Transverse colon (tissue), 4 donors: ENCODE data around the gene SFXN5. TPM values are rescaled to one million over a fixed set of nuclear protein-coding genes. Genes with fewer than 3 reads are reported as not detected.

Source experiments
- DNase-seq: peaks from one replicate; pipeline ENCODE4 v3.0.0-alpha.2; 2019
- H3K27ac ChIP-seq, 4 donors: fragments of 200-600 bp; sonication (generic); 2 replicates each; pipeline ENCODE4 v1.5.1; 2016 to 2018; ENCODE audit warnings: inconsistent platforms in 4 of 4
- H3K27me3 ChIP-seq: fragments of 200-600 bp; sonication (generic); 2 replicates; pipeline ENCODE4 v1.5.1; 2017; ENCODE audit warnings: inconsistent platforms
- H3K36me3 ChIP-seq, 4 donors: fragments of 200-600 bp; sonication (generic); 2 replicates each; pipeline ENCODE4 v1.5.1; 2017 to 2019; ENCODE audit warnings: inconsistent platforms in 4 of 4
- H3K4me1 ChIP-seq, 4 donors: fragments of 200-600 bp; sonication (generic); 2 replicates each; pipeline ENCODE4 v1.5.1; 2017 to 2020; ENCODE audit warnings: inconsistent platforms in 4 of 4
- H3K4me3 ChIP-seq, 4 donors: fragments of 200-600 bp; sonication (generic); 1 replicate in 1 of 4; 2 replicates in 3 of 4; pipeline versions ENCODE4 v1.5.1 to v1.6.1; 2017 to 2019; ENCODE audit warnings: inconsistent platforms in 4 of 4
- H3K9me3 ChIP-seq, 2 donors: fragments of 200-600 bp; sonication (generic); 2 replicates each; pipeline ENCODE4 v1.5.1; 2017 to 2019; ENCODE audit warnings: inconsistent platforms in 2 of 2
- CTCF ChIP-seq, 5 experiments: fragments of 200-600 bp in 3 of 5; fragments of 450-650 bp in 2 of 5; sonication (generic) in 3 of 5; IDR thresholded peaks; 1 replicate in 2 of 5; 2 replicates in 3 of 5; pipeline ENCODE4 v1.5.1; 2016 to 2017; ENCODE audit warnings: antibody characterized with exemption in 5 of 5, inconsistent platforms in 3 of 5, mild to moderate bottlenecking in 2 of 5, moderate library complexity in 1 of 5
- EP300 ChIP-seq: sonication (generic); formaldehyde crosslinking; IDR thresholded peaks from one replicate; pipeline ENCODE4 v1.6.1; 2017; ENCODE audit warnings: antibody characterized with exemption, low read depth
- POLR2A ChIP-seq: fragments of 450-650 bp; IDR thresholded peaks from one replicate; pipeline ENCODE4 v1.6.1; 2016; ENCODE audit warnings: antibody characterized with exemption, mild to moderate bottlenecking, moderate library complexity
- POLR2AphosphoS5 ChIP-seq, 3 donors: sonication (generic); formaldehyde crosslinking; IDR thresholded peaks; one replicate each; pipeline ENCODE4 v1.6.1; 2016; ENCODE audit warnings: antibody characterized with exemption in 3 of 3
- WGBS, 2 donors: methylation state at CpG; one replicate each; pipeline ENCODE4 v1.1.5; 2018; ENCODE audit warnings: low coverage in 1 of 2; 5-methylcytosine and 5-hydroxymethylcytosine counted together
- in situ Hi-C, 4 donors: fragments of 200-750 bp; cut with MboI; loops; one replicate each; pipeline versions ENCODE4 v1.15.0 to v1.15.1; 2017; ENCODE audit warnings: low sequenced_read_pairs in 3 of 4, low pct_ligation_motif_present in 1 of 4, low pct_unique_long_range_greater_than_20kb in 1 of 4
- intact Hi-C: fragments of 100-400 bp; cut with DNase I; formaldehyde crosslinking; loops from one replicate; pipeline ENCODE4 v1.15.1; 2023; ENCODE audit warnings: low total_unique reads
- total RNA-seq, 4 donors: library from RNA; depleted of rRNA; stranded (reverse); fragments of >200 nt; gene quantifications; one replicate each; pipeline ENCODE4 v1.1.0, GENCODE V29; 2016

SFXN5 gene
- total RNA-seq, 4 donors from 2014 or later: 12.3 to 98.4 (median 42.7) TPM

GRCh38 chr2:73114273-73114867 lies 42.9 kb upstream of the SFXN5 start:
- no peaks in the 10 kb centered on the region for H3K27me3 ChIP-seq
- H3K4me3 ChIP-seq: no peak overlapping the region
- TF ChIP-seq POLR2AphosphoS5 (IDR thresholded peaks at IDR 0.05) (no peak), POLR2A (no peak), EP300 (no peak), CTCF (IDR thresholded peaks at IDR 0.05) (no peak)
- peak overlapping the region in 3 of 4 donors; percentile 81 to 92 (median 90) for H3K27ac ChIP-seq
- no peak for DNase-seq
- no peaks in the 10 kb centered on the region for H3K36me3 ChIP-seq
- H3K9me3 ChIP-seq: no peaks in the 10 kb centered on the region
- 86 to 100% methylated on average over 1 to 4 of the region's 4 CpGs for WGBS, 2 donors
- H3K4me1 ChIP-seq: peaks cover 9 to 25% (median 20%) of the 10 kb centered on the region in 4 donors
- intact Hi-C loops (loop anchor here (2.0 kb wide), 1 partner anchor 44 kb away; the partner anchor contains the start of gene SFXN5), in situ Hi-C loops (no loop called here)

DNA sequence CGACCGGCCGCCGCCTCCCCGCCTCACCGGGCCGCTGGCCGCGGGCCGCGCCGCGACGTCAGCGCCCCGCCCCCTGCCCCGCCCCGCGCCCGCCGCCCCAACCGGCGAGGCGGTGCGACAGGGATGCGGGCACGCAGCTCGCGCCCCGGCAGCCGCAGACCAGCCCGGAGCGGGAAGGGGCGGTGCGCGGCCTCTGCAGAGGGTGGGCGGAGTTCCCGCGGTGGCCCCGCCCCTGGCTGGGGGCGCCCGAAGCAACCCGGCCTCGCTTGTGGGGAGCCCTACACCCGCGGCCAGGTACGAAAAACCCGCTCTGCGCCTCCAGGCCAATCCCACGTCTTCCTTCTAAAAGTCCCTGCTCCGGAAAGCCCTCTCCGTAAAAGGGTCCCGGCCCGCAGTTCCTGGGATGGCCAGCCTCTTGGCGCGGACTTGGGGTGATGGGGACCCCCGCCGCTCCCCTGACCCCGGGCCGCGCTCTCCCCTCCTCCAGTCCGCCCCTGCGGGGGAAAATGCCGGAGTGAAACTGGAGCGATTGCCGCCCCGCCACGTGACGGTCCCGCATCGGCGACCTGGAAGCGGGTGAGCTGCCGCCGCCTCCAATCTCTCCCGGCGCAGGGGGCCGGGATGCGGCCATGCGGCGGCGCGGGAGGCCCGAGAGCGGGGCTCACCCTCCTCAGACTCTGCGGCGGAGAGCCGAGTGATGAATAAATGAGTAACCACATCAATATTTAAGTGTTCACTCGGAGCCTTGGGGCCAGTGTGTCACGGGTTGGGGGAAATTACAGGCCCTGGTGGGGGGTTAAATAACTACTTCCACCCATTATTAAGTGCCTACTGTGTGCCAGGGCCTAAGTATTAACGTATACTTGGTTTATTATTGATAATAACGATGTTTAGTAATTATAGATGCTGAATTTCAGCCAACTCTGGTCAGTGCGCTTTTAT lies 41.7 kb upstream of the SFXN5 start, which contains the start of gene RAB11FIP5:
Gene RAB11FIP5 (minus strand): TSS at position 36 of the 942 bp plus-strand sequence. CDS start 171 bp downstream, outside the sequence.
- Histone ChIP-seq H3K4me1 (peaks cover 9 to 25% (median 20%) of the 10 kb centered on the region in 4 donors), H3K27ac (peak within 1 kb of the TSS; percentile 81 to 93 (median 91)), H3K9me3 (no peaks in the 10 kb centered on the region), H3K4me3 (peak within 1 kb of the TSS; percentile 61 to 97 (median 72)), H3K27me3 (no peaks in the 10 kb centered on the region), H3K36me3 (no peaks in the 10 kb centered on the region)
- DNase-seq: peak; percentile 85
- WGBS, 2 donors: 3 to 60% methylated on average over 1 to 43 of the region's 93 CpGs
- in situ Hi-C loops (no loop called here), intact Hi-C loops (no loop called here)
- no peak for TF ChIP-seq EP300
- TF ChIP-seq CTCF (IDR thresholded peaks at IDR 0.05): peak in 1 of 5 experiments; percentile 7
- TF ChIP-seq POLR2AphosphoS5 (IDR thresholded peaks at IDR 0.05): peak; percentile 24 to 36 (median 35)
- peak; percentile 52 for TF ChIP-seq POLR2A

GRCh38 chr2:73112026-73112912 lies 40.8 kb upstream of the SFXN5 start:
- WGBS, 2 donors: 1% methylated on average over 44 of the region's 88 CpGs; no CpG with 5 or more reads in 1 of the 2 donors
- no peaks in the 10 kb centered on the region for H3K36me3 ChIP-seq
- no peaks in the 10 kb centered on the region for H3K27me3 ChIP-seq
- peak overlapping the region; percentile 81 to 93 (median 91) for H3K27ac ChIP-seq
- peaks cover 11 to 30% (median 24%) of the 10 kb centered on the region in 4 donors for H3K4me1 ChIP-seq
- TF ChIP-seq POLR2AphosphoS5 (IDR thresholded peaks at IDR 0.05) (peak in 2 of 3 donors; percentile 2 to 36), CTCF (IDR thresholded peaks at IDR 0.05) (peak in 1 of 5 experiments; percentile 2), EP300 (no peak), POLR2A (peak; percentile 42)
- DNase-seq: peak; percentile 29
- intact Hi-C loops: no loop called here
- H3K9me3 ChIP-seq: no peaks in the 10 kb centered on the region
- in situ Hi-C loops: no loop called here
- peak overlapping the region; percentile 61 to 97 (median 72) for H3K4me3 ChIP-seq
